K562 (cell line): ENCODE data around the gene SNAPC3.

ENCODE experiments used
- ATF1 ChIP-seq, 2 experiments: fragments of 450-650 bp in 1 of 2; IDR thresholded peaks; 2 replicates each; pipeline ENCODE4 v1.6.1; 2016; ENCODE audit warnings: missing compliant biosample characterization in 1 of 2, missing genetic modification characterization in 1 of 2
- CREB1 ChIP-seq, 2 experiments: sonication (generic) in 1 of 2; formaldehyde crosslinking in 1 of 2; IDR thresholded peaks; 2 replicates each; pipeline versions ENCODE4 v1.6.1 to v1.8.0; 2012 to 2022; ENCODE audit warnings: inconsistent platforms in 1 of 2, mild to moderate bottlenecking in 1 of 2, missing genetic modification reagents in 1 of 2, moderate library complexity in 1 of 2
- CTCF ChIP-seq, 3 experiments: IDR thresholded peaks in 2 of 3; conservative IDR thresholded peaks in 1 of 3; 2 replicates each; pipeline ENCODE4 v1.5.1; 2011 to 2012; ENCODE audit warnings: low read length in 3 of 3, mild to moderate bottlenecking in 3 of 3, control low read depth in 2 of 3, improper control_type of control experiment in 1 of 3, inconsistent platforms in 1 of 3, low read depth in 1 of 3, mixed read lengths in 1 of 3, moderate library complexity in 1 of 3; ENCODE audit not compliant: insufficient read depth in 2 of 3
- NFIC ChIP-seq: fragments of 450-650 bp; IDR thresholded peaks from 2 replicates; pipeline ENCODE4 v1.6.1; 2017; ENCODE audit warnings: mild to moderate bottlenecking, inconsistent platforms
- POLR2AphosphoS5 ChIP-seq: IDR thresholded peaks from 2 replicates; pipeline ENCODE4 v1.6.1; 2011; ENCODE audit warnings: mild to moderate bottlenecking, low read depth, low read length, moderate library complexity; ENCODE audit not compliant: control insufficient read depth, insufficient read depth
- RCOR1 ChIP-seq, 2 experiments: IDR thresholded peaks; 2 replicates each; pipeline ENCODE4 v1.6.1; 2012; ENCODE audit warnings: low read depth in 2 of 2, low read length in 2 of 2, borderline replicate concordance in 1 of 2, improper control_type of control experiment in 1 of 2
- THAP7 ChIP-seq: fragments of 250-450 bp; sonication (Bioruptor Pico); IDR thresholded peaks from 2 replicates; pipeline ENCODE4 v1.5.0; 2021
- ZSCAN29 ChIP-seq: fragments of 450-650 bp; IDR thresholded peaks from 2 replicates; pipeline ENCODE4 v1.6.1; 2017

DNA sequence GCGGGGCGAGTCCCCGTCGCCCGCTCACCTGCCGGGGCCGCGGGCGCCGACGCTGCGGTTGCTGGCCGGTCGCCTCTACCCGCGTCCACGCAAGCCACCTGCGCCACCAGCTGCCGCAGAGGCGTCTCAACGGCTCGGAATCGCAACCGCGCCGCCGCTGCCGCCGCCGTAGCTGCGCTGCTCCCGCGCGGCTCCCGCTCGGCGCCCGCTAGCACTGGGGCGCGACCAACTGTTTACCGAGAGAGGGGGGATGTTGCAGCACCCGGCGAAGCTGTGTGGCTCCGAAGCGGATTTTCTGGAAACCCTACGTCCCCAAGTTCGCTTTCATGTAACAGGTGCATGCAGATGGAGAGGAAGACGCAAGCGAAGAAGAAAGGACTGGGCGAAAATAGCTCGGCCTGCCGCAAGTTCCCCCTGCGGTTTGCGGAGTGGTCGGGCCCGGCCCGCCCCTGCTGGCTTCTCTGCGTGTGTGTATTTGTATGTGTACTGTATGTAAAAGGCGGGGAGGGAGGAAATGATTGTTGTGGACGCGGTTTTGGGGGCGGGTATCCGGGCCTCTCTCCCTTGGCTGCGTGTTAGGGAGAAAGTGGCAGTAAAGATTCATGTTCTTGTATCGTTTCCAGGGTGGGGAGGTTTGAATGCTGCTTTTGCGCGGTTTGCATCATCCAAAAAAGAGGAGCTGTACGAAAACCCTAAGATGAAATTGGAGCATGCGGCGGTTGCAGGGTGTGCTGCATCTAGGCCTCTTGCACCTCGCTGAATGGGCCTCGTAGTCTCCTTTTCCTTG, 88.3 kb downstream of the SNAPC3 start, which contains the start of gene PSIP1:
- TF ChIP-seq ATF1 (CRISPR knock-in tag; IDR thresholded peaks at IDR 0.05), result no peak
- peak; percentile 75 for TF ChIP-seq ATF1 (tag; IDR thresholded peaks at IDR 0.05)
- TF ChIP-seq ZSCAN29, result peak; percentile 67; the same call in 1 of the 2 replicates
- TF ChIP-seq NFIC, result peak; percentile 7; the same call in 1 of the 2 replicates
- TF ChIP-seq THAP7 (CRISPR knock-in tag), result no peak
- TF ChIP-seq RCOR1 (IDR thresholded peaks at IDR 0.05; ENCODE audit: borderline replicate concordance in 1 of 2, low read depth in 2 of 2, low read length in 2 of 2), result no peak; a peak in 1 of 4 replicates
- no peak for TF ChIP-seq CTCF (IDR thresholded peaks at IDR 0.05 in 2 of 3, conservative IDR thresholded peaks at IDR 0.05 in 1 of 3; ENCODE audit: insufficient read depth in 2 of 3, low read depth in 1 of 3, low read length in 3 of 3)
- 0 out of 2 replicates have a peak, but pooled peaks have one; percentile 49 for TF ChIP-seq POLR2AphosphoS5
- TF ChIP-seq CREB1 (IDR thresholded peaks at IDR 0.05), result peak; percentile 54
- peak; percentile 72 for TF ChIP-seq CREB1 (CRISPR knock-in tag; IDR thresholded peaks at IDR 0.05)
